GM19324 (cell line): ENCODE results near the gene REEP6.
"Not testable (repeated sequence)": the region's sequence is repeated elsewhere in the genome, so short reads cannot be mapped to it uniquely, and the experiment has no call there.

Experiments used
- ATAC-seq: cut with Tn5 transposase; IDR thresholded peaks from one replicate; pipeline ENCODE4 v1.9.1; 2021; ENCODE audit warnings: mild to moderate bottlenecking, moderate library complexity; ENCODE audit not compliant: unreplicated experiment, low FRiP score

Gene REEP6

GRCh38 chr19:1488282-1488601 is 2.7 kb upstream of the REEP6 start:
- no peak for ATAC-seq

GRCh38 chr19:1489463-1490310 is 1.3 kb upstream of the REEP6 start:
- ATAC-seq = no peak

- peak; percentile 80 for ATAC-seq
Observed at GRCh38 chr19:1490311-1491113, 469 bp upstream of the REEP6 start, which contains the start of gene PCSK4. PCSK4 (minus strand) TSS chr19:1490350; CDS start chr19:1490346, 4 bp downstream.

- ATAC-seq = no peak
Observed at GRCh38 chr19:1491849-1492170, 829 bp downstream of the REEP6 start.

- ATAC-seq = no peak
Observed at GRCh38 chr19:1492474-1493006, 1.6 kb downstream of the REEP6 start.

GRCh38 chr19:1494115-1494815 is 3.3 kb downstream of the REEP6 start:
- no peak for ATAC-seq

GRCh38 chr19:1495051-1495798 is 4.2 kb downstream of the REEP6 start:
- ATAC-seq = no peak

GRCh38 chr19:1495799-1496713 is 5.1 kb downstream of the REEP6 start:
- no peak for ATAC-seq

GRCh38 chr19:1496714-1497577 is 6.0 kb downstream of the REEP6 start:
- no peak for ATAC-seq

- ATAC-seq = no peak
Observed at GRCh38 chr19:1497578-1498235, 6.7 kb downstream of the REEP6 start.

- ATAC-seq = not testable (repeated sequence)
Observed at GRCh38 chr19:1499231-1499630, 8.2 kb downstream of the REEP6 start.

GRCh38 chr19:1501200-1501595 is 10.2 kb downstream of the REEP6 start:
- no peak for ATAC-seq

- ATAC-seq = no peak
Observed at GRCh38 chr19:1502433-1503088, 11.6 kb downstream of the REEP6 start.

- ATAC-seq = no peak
Observed at GRCh38 chr19:1503089-1503924, 12.3 kb downstream of the REEP6 start.

- ATAC-seq = no peak
Observed at GRCh38 chr19:1503925-1504773, 13.2 kb downstream of the REEP6 start.

GRCh38 chr19:1505012-1505411 is 14.0 kb downstream of the REEP6 start:
- ATAC-seq = no peak
